NOMO-1 (cell line): ENCODE results near the gene SH3TC1.

Experiments used
- DNase-seq, 2 experiments: peaks; one replicate each; lab custom pipeline; 2025; ENCODE audit not compliant: unreplicated experiment in 2 of 2; lab: John Stamatoyannopoulos, UW

SH3TC1 gene

DNA sequence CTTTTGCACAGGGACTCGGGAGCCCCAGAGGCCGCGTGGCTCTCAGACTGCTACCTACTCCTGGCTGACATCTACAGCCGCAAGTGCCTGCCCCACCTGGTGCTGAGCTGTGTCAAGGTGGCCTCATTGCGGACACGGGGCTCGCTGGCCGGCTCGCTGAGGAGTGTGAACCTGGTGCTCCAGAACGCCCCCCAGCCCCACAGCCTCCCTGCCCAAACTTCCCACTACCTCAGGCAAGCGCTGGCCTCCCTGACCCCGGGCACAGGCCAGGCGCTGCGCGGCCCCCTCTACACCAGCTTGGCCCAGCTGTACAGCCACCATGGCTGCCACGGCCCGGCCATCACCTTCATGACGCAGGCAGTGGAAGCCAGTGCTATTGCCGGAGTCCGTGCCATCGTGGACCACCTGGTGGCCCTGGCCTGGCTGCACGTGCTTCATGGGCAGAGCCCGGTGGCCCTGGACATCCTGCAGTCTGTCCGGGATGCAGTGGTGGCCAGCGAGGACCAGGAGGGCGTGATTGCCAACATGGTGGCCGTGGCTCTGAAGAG lies 28.8 kb downstream of the SH3TC1 start:
- DNase-seq = no peak

DNA sequence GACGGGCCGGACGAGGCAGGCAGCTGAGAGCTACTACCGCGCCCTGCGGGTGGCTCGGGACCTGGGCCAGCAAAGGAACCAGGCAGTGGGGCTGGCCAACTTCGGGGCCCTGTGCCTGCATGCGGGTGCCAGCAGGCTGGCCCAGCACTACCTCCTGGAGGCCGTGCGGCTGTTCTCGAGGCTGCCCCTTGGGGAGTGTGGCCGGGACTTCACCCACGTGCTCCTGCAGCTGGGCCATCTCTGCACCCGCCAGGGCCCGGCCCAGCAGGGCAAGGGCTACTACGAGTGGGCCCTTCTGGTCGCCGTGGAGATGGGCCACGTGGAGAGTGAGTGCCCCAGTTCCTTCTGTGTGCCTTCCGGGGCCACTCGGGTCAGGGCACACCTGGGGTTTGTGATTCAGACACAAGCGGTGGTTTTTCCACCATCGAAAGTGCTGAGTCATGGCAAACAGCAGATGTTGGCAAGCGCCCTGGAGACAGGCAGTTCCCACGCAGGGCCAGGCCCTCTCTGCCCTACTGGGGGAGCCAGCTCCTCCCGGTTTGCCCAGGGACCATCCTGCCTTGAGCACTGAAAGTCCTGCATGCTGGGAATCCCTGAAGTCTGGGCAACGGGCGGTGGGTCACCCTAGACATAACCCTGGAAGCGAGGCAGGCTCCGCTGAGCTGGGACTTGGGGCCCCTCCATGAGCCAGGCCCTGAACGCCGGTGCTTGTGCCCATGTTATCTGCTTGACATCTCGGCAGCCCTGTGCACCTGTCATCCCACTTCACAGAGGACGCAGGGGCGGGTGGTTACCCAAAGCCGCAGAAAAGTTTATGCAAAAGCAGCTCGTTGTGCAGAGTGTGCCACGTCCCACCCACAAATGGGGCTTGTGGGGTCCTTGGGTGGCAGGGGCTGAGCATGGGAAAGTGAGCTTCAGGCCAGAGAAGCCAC lies 29.5 kb downstream of the SH3TC1 start:
- peak; percentile 9 to 18 for DNase-seq

DNA sequence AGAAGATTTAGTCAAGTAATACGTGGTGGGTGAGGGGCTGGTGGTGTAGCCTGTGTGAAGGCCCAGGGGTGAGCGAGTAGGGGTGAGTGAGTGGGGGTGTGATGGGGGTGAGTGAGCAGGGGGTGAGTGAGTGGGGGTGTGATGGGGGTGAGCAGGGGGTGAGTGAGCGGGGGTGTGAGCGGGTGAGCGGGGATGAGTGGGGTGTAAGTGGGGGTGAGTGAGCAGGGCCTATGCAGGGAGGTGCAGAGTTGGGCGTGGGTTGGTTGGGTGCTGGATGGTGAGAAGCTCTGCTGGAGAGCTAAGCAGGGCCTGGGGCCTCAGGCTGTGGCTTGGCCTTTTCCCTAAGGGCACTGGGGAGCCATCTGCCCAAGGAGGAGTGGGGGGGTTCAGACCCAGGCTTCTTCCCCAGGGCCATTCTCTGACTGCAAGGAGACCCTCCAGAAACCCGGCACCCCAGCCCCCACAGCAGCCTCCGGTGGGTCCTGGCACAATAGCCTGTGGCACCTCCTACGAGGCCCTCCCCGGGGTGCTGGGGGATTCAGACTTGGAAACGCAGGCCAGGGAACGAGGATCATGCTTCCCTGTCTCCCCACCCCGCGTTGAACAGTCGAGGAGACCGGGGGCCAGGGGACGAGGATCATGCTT lies 30.4 kb downstream of the SH3TC1 start:
- DNase-seq = no peak

DNA sequence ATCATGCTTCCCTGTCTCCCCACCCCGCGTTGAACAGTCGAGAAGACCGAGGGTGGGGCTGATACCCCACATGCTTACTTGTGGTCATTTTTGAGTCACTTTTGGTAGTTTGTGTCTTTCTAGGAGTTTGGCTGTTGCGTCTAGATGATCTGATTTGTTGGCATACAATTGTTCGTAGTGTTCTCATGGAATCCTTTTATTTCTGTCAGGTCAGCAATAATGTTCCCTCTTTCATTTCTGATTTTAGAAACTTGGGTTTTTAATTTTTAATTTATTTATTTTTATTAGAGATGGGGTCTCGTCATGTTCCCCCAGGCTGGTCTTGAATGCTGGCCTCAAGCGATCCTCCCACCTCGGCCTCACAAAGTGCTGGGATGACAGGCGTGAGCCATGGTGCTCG lies 30.9 kb downstream of the SH3TC1 start:
- no peak for DNase-seq

DNA sequence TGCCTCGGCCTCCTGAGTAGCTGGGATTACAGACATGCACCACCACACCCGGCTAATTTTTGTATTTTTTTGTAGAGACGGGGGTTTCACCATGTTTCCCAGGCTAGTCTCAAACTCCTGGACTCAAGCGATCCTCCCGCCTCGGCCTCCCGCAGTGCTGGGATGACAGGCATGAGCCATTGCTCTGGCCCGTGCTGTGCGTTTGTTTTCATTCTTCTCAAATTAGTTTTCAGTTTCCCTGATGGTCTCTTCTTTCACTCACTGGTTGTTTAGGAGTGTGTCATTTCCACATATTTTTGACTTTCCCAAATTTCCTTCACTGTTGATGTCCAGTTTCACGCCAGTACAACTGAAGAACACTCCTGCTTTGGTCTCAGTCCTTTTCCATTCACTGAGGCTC lies 31.8 kb downstream of the SH3TC1 start:
- no peak for DNase-seq

DNA sequence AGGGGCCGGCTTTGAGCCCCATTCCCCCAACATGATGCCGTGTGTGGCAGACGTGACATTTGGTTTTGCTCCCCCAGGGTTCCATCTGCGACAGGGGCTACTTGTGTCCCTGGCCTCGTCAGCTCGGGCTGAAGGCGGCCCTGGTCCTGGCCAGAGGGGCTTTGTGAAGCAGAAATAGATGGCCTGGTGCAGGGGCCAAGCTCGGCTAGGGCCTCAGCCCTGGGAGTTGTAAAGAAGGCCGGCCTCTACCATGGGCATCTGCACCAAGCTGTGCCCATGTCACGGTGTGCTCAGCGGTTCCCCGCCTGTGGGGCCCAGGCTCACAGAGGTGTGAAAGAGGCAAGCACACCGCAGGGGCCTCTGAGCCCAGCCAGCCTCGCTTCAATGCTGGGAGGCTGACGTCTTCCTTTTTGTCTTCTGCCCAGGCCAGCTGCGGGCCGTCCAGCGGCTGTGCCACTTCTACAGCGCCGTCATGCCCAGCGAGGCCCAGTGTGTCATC lies 32.5 kb downstream of the SH3TC1 start:
- DNase-seq = no peak

DNA sequence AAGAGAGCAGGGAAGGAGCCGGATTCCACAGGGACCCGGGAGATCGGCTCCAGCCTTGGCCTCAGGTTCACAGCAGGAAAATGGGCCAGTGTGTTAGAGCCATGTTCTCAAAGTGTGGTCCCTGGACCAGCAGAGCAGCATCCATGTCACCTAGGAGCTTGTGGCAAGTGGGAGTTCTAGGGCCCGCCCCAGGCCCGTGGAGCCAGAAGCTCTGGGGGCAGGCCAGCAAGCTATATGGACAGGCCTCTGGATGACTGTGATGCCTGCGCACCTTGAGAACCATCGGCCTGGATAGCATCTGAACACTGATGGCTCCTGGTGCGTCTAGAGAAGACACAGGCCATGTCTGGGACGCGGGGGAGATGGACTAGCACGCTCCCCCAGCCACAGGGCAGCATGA lies 33.7 kb downstream of the SH3TC1 start:
- no peak for DNase-seq

DNA sequence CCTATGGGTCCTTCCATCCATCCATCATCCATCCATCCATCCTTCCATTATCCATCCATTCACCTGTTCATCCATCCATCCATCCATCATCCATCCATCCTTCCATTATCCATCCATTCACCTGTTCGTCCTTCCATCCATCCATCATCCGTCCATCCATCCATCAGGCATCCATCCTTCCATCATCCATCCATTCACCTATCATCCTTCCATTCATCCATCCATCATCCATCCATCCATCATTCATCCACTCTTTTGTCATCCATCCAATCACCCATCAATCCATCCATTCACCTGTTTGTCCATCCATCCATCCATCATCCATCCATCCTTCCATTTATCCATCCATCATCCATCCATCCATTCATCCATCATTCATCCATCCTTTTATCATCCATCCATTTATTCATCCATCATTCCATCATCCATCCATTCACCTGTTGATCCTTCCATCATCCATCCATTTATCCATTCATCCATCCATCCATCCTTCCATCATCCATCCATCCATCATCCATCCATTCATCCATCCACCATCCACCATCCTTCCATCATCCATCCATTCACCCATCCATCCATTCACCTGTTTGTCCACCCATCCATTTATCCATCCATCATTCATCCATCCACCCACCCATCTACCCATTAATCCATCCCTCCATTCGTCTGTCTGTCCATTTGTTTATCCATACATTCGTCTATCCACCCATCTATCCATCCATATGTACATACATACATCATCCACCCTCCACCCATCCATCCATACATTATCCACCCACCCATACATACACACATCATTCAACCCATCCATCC lies 34.8 kb downstream of the SH3TC1 start:
- DNase-seq = no peak

DNA sequence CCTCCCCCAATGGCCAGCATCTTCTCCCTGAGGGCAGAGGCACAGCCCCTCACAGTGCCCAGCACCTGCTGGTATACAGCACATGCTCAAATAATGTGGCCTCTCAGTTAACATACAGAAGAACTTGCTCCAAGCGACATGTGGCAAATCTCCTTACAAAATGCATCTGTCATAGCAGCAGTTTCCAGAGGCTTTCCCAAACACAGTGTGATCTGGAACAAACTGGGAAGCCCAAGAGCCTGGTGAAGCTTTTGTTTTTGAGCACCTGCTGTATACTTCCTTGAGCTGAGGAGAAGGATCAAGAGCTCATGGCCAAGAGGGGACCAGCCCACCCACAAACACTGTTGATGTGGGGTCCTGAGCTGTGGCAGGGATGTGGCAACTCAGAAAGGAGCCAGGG lies 35.6 kb downstream of the SH3TC1 start:
- no peak for DNase-seq

DNA sequence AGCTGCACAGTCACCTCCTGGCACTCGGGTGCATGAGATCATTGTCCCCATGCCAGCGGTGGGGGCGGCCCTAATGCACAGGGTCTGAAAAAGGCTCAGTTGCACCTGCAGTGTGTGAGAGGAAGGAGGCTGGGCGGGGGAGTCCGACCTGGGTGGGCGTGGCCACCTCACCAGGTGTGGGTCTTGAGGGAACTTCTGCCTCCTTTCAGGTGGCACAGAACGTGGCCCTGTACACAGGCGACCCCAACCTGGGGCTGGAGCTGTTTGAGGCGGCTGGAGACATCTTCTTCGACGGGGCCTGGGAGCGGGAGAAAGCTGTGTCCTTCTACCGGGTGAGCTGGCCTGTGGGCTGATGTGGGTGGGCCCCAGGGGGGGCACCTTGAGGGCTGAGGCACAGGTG lies 36.1 kb downstream of the SH3TC1 start:
- DNase-seq = no peak

DNA sequence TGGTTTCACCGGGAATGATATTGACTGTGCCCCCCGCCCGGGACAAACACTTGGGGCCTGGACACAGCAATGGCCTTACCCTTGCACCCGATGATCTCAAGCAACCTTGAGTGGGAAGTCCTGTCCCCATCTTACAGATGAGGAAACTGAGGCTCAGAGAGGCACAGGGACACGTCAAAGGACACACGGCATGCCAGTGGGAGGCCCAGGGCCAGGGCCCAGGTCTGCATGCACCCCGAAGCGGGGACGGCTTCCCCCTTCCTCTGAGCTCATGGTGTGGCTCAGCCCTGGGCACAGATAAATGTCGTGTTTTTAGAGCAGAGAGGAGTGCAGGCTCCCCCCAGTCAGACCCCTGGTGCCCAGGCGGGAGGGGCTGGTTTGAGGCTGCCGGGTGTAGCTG lies 36.6 kb downstream of the SH3TC1 start:
- no peak for DNase-seq

DNA sequence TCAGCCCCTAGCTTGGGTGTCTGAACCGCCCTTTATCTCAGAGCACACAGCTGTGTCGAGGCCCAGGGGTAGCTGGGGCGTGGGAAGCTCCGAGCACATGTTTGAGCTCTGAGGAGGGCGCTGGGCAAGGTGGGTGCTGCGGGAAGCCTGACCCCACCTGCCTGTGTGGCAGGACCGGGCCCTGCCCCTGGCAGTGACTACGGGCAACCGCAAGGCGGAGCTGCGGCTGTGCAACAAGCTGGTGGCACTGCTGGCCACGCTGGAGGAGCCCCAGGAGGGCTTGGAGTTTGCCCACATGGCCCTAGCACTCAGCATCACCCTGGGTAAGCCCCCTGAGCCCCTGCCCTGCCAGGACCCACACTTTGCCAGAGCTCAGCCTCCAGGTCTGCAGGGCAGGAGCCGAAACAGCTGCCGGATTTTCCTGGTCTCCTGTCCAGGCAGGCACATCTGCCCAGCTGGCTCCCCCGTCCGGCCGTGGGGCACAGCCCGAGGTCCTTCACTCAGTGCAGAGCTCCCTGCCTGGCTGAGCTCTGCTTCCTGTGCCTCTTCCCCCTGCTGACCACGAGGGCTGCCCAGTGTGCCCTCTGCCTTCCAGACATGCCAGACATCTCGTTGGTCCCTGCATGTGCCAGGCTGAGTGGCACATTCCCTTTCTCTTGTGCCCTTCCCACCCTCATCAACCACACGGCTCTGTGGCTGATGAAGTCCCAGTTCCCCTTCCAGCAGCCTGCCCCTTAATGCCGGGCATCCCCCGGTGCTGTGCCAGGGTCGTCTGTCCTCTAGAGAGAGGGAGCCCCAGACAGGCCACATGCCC lies 37.2 kb downstream of the SH3TC1 start:
- DNase-seq = no peak

DNA sequence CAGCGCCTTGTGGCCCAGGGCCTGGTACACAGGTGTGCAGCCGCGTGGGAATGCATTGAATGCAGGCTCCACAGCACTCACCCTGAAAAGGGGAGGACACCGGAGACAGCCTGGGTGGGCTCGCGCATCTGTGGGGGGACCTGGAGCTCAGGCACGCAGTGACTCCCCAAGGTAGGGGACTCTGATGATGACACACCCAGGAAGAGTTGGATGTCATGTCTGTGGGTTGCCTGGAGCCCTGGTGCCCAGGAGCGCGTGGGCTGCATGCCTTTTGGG lies 37.8 kb downstream of the SH3TC1 start:
- no peak for DNase-seq

DNA sequence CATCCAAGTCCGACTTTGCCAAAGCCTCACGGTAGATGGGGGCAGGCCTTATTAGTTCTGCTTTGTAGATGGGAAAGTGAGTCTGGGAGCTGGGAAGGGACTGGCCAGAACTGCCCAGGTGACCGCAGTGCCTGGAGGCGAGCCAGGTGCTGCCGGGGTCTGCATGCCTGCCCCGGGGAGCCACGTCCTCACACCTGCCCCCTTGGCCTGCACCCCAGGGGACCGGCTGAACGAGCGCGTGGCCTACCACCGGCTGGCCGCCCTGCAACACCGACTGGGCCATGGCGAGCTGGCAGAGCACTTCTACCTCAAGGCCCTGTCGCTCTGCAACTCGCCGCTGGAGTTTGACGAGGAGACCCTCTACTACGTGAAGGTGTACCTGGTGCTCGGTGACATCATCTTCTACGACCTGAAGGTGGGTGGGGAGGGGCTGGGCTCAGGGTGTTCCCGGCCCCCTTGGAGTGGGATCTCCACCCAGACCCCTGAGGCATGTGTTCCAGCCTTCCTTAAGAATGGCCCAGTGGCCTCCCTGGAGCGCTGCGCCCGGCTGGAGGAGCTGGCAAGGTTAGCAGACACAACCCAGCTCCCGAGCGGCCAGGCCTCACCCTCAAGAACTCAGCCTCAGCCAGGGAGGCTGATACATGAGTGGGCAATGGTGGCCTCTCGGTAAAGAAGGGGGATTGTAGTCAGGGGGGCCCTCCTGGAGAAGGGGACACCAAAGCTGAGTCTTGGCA lies 38.3 kb downstream of the SH3TC1 start:
- no peak for DNase-seq

DNA sequence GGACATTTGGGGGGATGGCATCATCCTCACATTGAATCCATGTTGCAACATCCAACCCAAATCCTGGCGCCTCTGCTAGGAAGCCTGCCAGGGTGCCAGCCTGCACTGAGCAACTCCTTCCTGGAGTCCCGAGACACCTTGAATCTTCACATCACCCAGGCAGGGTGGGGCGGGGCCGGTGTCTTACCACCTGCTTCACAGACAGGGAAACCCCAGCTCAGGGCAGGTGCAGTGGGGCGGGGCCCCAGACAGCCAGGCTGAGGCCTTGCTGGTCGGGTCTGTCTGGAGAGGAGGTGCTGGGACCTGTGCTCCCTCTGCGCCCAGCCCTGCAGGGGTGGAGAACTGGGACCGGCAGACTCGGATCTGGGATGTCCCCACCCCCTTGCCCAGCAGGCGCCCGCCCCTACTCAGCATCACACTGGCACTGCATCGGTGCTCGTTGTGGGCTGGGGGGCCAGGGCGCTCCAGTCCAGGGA lies 39.0 kb downstream of the SH3TC1 start:
- no peak for DNase-seq

DNA sequence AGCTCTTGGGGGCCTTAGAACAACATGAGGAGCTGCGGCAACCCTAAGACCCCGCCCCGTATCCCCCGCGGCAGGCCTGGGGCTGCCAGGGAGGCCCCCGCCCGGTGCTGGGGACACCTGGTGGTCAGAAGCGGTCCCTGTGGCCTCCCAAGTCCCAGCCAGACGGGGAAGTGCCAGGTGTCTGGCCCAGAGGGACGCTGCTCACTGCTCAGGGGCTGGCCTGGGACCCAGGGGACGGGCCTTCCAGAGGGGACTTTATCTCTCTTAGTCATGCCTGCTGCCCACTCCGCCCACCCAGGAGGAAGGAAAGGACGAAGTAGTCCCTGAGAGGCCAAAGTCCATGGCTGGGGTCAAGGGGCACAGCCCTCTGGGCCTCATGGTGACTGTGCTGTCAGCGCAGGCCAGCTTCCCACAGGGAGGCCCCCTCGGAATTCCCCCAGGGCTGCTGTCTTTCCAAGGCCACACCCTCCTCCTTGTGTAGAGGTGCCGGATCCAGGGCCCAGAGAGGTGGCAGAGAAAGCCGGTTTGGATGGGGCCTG lies 39.5 kb downstream of the SH3TC1 start:
- DNase-seq = no peak

DNA sequence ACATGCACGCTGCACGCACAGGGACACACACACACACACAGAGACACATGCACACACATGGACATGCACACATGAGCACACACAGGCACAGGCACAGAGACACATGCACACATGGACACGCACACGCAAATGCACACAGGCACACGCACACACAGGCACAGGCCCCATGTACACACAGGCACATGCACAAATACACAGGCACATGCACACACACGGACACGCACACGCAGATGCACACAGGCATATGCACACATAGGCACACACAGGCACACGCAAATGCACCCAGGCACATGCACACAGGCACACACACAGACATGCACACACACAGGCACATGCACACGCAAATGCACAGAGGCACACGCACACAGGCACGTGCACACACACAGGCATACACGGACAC lies 40.1 kb downstream of the SH3TC1 start:
- DNase-seq = no peak

DNA sequence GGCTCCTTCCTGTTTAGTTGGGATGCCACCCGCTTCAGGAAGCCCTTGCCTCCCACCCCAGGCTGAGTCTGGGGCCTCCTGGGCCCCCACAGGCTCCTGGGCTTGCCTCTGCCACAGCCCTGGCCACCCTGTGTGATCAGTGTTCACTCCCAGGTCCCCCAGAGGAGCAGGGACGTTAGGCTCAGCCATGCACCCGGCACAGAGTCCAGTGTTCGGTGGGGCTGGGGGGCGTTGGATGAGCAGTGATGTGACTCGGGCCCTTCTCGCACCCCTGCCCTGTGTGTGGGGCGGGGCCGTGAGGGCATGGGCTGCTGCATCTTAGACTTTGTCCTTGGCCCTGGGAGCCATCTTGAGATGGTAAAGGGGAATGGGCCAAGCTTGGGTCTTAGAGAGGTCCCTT lies 40.6 kb downstream of the SH3TC1 start:
- no peak for DNase-seq
